Activated T-cell treated with anti-CD3 and anti-CD28 coated beads, Interleukin-2, amount 50 U/mL, for 24 hours (primary cell): Measurements from ENCODE around the gene SLC22A14.

Source experiments
- DNase-seq: peaks from one replicate; pipeline ENCODE4 v3.0.0-alpha.2; 2020
- H3K27ac Mint-ChIP-seq: 2 replicates; pipeline ENCODE4 v1.8.0; 2020; ENCODE audit warnings: mild to moderate bottlenecking, mixed read lengths
- H3K27me3 Mint-ChIP-seq: 2 replicates; pipeline ENCODE4 v1.8.0; 2020; ENCODE audit warnings: mixed read lengths
- H3K36me3 Mint-ChIP-seq: 2 replicates; pipeline ENCODE4 v1.8.0; 2020; ENCODE audit warnings: low read depth, mixed read lengths
- H3K4me1 Mint-ChIP-seq: 2 replicates; pipeline ENCODE4 v1.8.0; 2020; ENCODE audit warnings: low read depth, mixed read lengths
- H3K4me3 Mint-ChIP-seq: 2 replicates; pipeline ENCODE4 v1.8.0; 2020; ENCODE audit warnings: mild to moderate bottlenecking, moderate library complexity, mixed read lengths
- H3K9me3 Mint-ChIP-seq: 2 replicates; pipeline ENCODE4 v1.8.0; 2020; ENCODE audit warnings: mixed read lengths

Gene SLC22A14

GRCh38 chr3:38360345-38360744 lies 78.3 kb downstream of the SLC22A14 start:
- H3K4me3 Mint-ChIP-seq, result no peak overlapping the region
- no peak for DNase-seq
- H3K9me3 Mint-ChIP-seq, result no peaks in the 10 kb centered on the region
- H3K36me3 Mint-ChIP-seq, result peaks cover 26% of the 10 kb centered on the region
- no peaks in the 10 kb centered on the region for H3K27me3 Mint-ChIP-seq
- peaks cover 8% of the 10 kb centered on the region for H3K4me1 Mint-ChIP-seq
- H3K27ac Mint-ChIP-seq, result no peak overlapping the region

DNA sequence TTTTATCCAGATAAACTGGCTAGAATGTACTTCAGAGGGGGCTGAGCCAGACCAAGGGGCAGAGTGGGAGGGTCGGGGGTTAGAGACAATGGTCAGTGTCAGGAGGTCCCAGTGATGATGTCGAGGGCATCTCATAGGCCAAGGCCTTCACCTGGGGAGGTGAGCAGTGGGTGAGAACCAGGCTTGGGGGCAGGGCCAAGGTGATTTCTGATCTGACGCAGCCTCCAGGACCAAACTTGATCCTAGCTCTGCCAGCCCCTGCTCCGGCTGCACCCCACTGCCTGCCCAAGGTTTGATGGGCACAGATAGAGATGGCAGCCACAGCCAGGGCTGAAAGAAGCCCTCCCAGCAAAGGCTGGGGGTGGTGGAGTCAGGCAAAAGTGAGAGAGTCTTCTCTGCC lies 79.4 kb downstream of the SLC22A14 start:
- Mint-ChIP-seq H3K36me3 (peaks cover 27% of the 10 kb centered on the region), H3K27ac (no peak overlapping the region)

DNA sequence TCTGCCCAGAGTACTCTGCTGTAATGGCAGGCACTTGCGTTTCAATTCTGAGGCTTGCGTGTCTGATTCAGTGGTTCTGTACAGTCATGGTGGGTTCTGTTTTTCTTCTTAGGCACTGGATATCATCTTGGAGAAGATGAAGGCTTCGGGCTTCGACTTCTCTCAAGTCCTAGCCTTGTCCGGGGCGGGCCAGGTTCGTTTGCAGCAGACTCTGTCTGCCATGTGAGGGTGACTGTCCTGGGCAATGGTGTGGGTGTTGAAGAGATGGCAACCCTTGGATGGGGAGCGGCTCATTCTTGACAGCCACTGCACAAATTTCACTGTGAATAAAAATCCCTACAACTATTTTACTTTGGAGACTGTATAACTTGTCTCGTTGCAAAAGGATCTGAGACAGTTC lies 80.7 kb downstream of the SLC22A14 start:
- no peak overlapping the region for H3K4me3 Mint-ChIP-seq
- H3K9me3 Mint-ChIP-seq, result no peaks in the 10 kb centered on the region
- no peaks in the 10 kb centered on the region for H3K27me3 Mint-ChIP-seq
- H3K27ac Mint-ChIP-seq, result no peak overlapping the region
- DNase-seq, result no peak
- H3K4me1 Mint-ChIP-seq, result peaks cover 8% of the 10 kb centered on the region
- H3K36me3 Mint-ChIP-seq, result peaks cover 33% of the 10 kb centered on the region

More for the DNA sequence above, 79.4 kb downstream of the SLC22A14 start:
- Mint-ChIP-seq H3K4me3 (no peak overlapping the region), H3K4me1 (peaks cover 8% of the 10 kb centered on the region), H3K27me3 (no peaks in the 10 kb centered on the region), H3K9me3 (no peaks in the 10 kb centered on the region)
- DNase-seq, result no peak

- Mint-ChIP-seq H3K4me1 (peaks cover 8% of the 10 kb centered on the region), H3K36me3 (peaks cover 44% of the 10 kb centered on the region), H3K9me3 (no peaks in the 10 kb centered on the region), H3K27me3 (no peaks in the 10 kb centered on the region), H3K4me3 (no peak overlapping the region), H3K27ac (no peak overlapping the region)
- no peak for DNase-seq
Observed at GRCh38 chr3:38364721-38365400, 82.8 kb downstream of the SLC22A14 start.

GRCh38 chr3:38365469-38366062 lies 83.5 kb downstream of the SLC22A14 start:
- Mint-ChIP-seq H3K36me3 (peaks cover 48% of the 10 kb centered on the region), H3K27ac (no peak overlapping the region), H3K9me3 (no peaks in the 10 kb centered on the region), H3K27me3 (no peaks in the 10 kb centered on the region), H3K4me3 (no peak overlapping the region), H3K4me1 (peaks cover 8% of the 10 kb centered on the region)
- DNase-seq, result no peak

DNA sequence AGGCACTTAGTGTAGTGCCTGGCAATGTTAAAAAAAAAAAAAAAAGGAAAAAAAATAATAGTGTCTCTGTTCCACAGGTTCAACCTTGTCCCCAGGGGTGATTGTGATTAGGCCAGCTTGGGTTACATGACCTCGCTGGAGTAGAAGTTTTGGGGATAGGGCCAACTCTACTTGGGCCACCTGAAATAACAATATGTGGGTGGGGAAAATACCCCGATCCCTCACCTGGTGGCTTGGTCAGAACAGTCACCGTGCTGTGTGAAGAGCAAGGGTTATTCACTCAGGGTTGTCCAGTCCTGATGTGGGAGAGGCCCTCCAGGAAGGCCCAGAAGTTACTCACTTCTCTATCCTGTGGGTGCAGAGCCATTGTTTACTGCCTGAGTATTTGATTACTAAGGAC lies 84.0 kb downstream of the SLC22A14 start:
- no peak for DNase-seq
- H3K9me3 Mint-ChIP-seq, result no peaks in the 10 kb centered on the region
- peaks cover 52% of the 10 kb centered on the region for H3K36me3 Mint-ChIP-seq
- peaks cover 8% of the 10 kb centered on the region for H3K4me1 Mint-ChIP-seq
- no peak overlapping the region for H3K4me3 Mint-ChIP-seq
- H3K27me3 Mint-ChIP-seq, result no peaks in the 10 kb centered on the region
- no peak overlapping the region for H3K27ac Mint-ChIP-seq

- no peaks in the 10 kb centered on the region for H3K27me3 Mint-ChIP-seq
- peaks cover 53% of the 10 kb centered on the region for H3K36me3 Mint-ChIP-seq
- DNase-seq, result no peak
- no peak overlapping the region for H3K4me3 Mint-ChIP-seq
- H3K4me1 Mint-ChIP-seq, result peaks cover 8% of the 10 kb centered on the region
- no peaks in the 10 kb centered on the region for H3K9me3 Mint-ChIP-seq
- no peak overlapping the region for H3K27ac Mint-ChIP-seq
Observed at GRCh38 chr3:38367779-38368178, 85.7 kb downstream of the SLC22A14 start.
